Astrocyte (in vitro differentiated cells and primary cell): Measurements from ENCODE around the gene HSPB2.

Experiments
- CTCF ChIP-seq: IDR thresholded peaks from 2 replicates; pipeline ENCODE4 v1.5.1; 2011; ENCODE audit warnings: low read depth, mild to moderate bottlenecking, inconsistent platforms, low read length, moderate library complexity; ENCODE audit not compliant: insufficient read depth
- EZH2 ChIP-seq: IDR thresholded peaks from 2 replicates; pipeline ENCODE4 v1.6.1; 2012; ENCODE audit warnings: mild to moderate bottlenecking, low read length, inconsistent platforms; ENCODE audit not compliant: insufficient read depth

- TF ChIP-seq CTCF (no peak), EZH2 (no peak)
Measured at GRCh38 chr11:111937461-111937769, 24.9 kb downstream of the HSPB2 start.
